Astrocyte (in vitro differentiated cells and primary cell): Measurements from ENCODE around the gene UBL7. TPM values are rescaled to one million over a fixed set of nuclear protein-coding genes. Genes with fewer than 3 reads are reported as not detected.

Experiments used
- DNase-seq: peaks from one replicate; pipeline ENCODE4 v3.0.0-alpha.2; 2010; ENCODE audit warnings: low read depth
- FAIRE-seq: peaks from 2 replicates; lab custom pipeline; 2011; peaks lifted over from hg19 to GRCh38; lab: Jason Lieb, UNC
- H2AFZ ChIP-seq: 2 replicates; pipeline ENCODE4 v1.6.0; 2012; ENCODE audit warnings: low read depth, low read length, inconsistent platforms
- H3K27ac ChIP-seq: 2 replicates; pipeline ENCODE4 v1.5.1; 2011; ENCODE audit warnings: low read depth, low read length, inconsistent platforms
- H3K27me3 ChIP-seq: 2 replicates; pipeline ENCODE4 v1.6.0; 2011; ENCODE audit warnings: low read length, inconsistent platforms; ENCODE audit not compliant: insufficient read depth
- H3K36me3 ChIP-seq: 2 replicates; pipeline ENCODE4 v1.5.1; 2011; ENCODE audit warnings: low read length, inconsistent platforms; ENCODE audit not compliant: insufficient read depth
- H3K4me1 ChIP-seq: 2 replicates; pipeline ENCODE4 v1.5.1; 2011; ENCODE audit warnings: low read length, inconsistent platforms; ENCODE audit not compliant: insufficient read depth
- H3K4me2 ChIP-seq: 2 replicates; pipeline ENCODE4 v1.6.0; 2012; ENCODE audit warnings: low read length, inconsistent platforms
- H3K4me3 ChIP-seq: 2 replicates; pipeline ENCODE4 v1.5.1; 2011; ENCODE audit warnings: low read depth, mild to moderate bottlenecking, low read length, inconsistent platforms; ENCODE audit not compliant: insufficient read depth
- H3K79me2 ChIP-seq: 2 replicates; pipeline ENCODE4 v1.6.0; 2012; ENCODE audit warnings: mild to moderate bottlenecking, low read length, inconsistent platforms; ENCODE audit not compliant: insufficient read depth
- H3K9ac ChIP-seq: 2 replicates; pipeline ENCODE4 v1.6.0; 2012; ENCODE audit warnings: mild to moderate bottlenecking, low read length, inconsistent platforms
- H3K9me3 ChIP-seq: 2 replicates; pipeline ENCODE4 v1.5.1; 2012; ENCODE audit warnings: low read depth, mild to moderate bottlenecking, low read length, inconsistent platforms; ENCODE audit not compliant: insufficient read depth
- H4K20me1 ChIP-seq: 2 replicates; pipeline ENCODE4 v1.6.0; 2012; ENCODE audit warnings: low read length, inconsistent platforms; ENCODE audit not compliant: insufficient read depth
- H3K27ac Mint-ChIP-seq: one replicate; pipeline ENCODE4 v1.8.0; 2021; ENCODE audit warnings: mild to moderate bottlenecking, mixed read lengths; ENCODE audit not compliant: unreplicated experiment
- H3K27me3 Mint-ChIP-seq: one replicate; pipeline ENCODE4 v1.8.0; 2021; ENCODE audit warnings: low read depth, mixed read lengths; ENCODE audit not compliant: unreplicated experiment
- H3K36me3 Mint-ChIP-seq: one replicate; pipeline ENCODE4 v1.8.0; 2021; ENCODE audit warnings: low read depth, mixed read lengths; ENCODE audit not compliant: unreplicated experiment
- H3K4me1 Mint-ChIP-seq: one replicate; pipeline ENCODE4 v1.8.0; 2021; ENCODE audit warnings: low read depth, mixed read lengths; ENCODE audit not compliant: unreplicated experiment
- H3K4me3 Mint-ChIP-seq: one replicate; pipeline ENCODE4 v1.8.0; 2021; ENCODE audit warnings: mild to moderate bottlenecking, moderate library complexity, mixed read lengths; ENCODE audit not compliant: unreplicated experiment
- H3K9me3 Mint-ChIP-seq: one replicate; pipeline ENCODE4 v1.8.0; 2021; ENCODE audit warnings: mild to moderate bottlenecking, mixed read lengths; ENCODE audit not compliant: unreplicated experiment
- CTCF ChIP-seq: IDR thresholded peaks from 2 replicates; pipeline ENCODE4 v1.5.1; 2011; ENCODE audit warnings: low read depth, mild to moderate bottlenecking, inconsistent platforms, low read length, moderate library complexity; ENCODE audit not compliant: insufficient read depth
- EZH2 ChIP-seq: IDR thresholded peaks from 2 replicates; pipeline ENCODE4 v1.6.1; 2012; ENCODE audit warnings: mild to moderate bottlenecking, low read length, inconsistent platforms; ENCODE audit not compliant: insufficient read depth
- total RNA-seq: library from RNA; stranded (reverse); gene quantifications from 2 replicates; pipeline ENCODE4 v1.2.1, GENCODE V29; 2021

UBL7 gene
- total RNA-seq, 1 donor from 2014 or later = 40.9 TPM

- peaks cover 98% of the 10 kb centered on the region for H4K20me1 ChIP-seq
- Mint-ChIP-seq H3K27ac (peak overlapping the region; percentile 87), H3K9me3 (peaks cover 3% of the 10 kb centered on the region), H3K27me3 (no peaks in the 10 kb centered on the region), H3K4me3 (no peak overlapping the region), H3K4me1 (peaks cover 49% of the 10 kb centered on the region), H3K36me3 (peaks cover 8% of the 10 kb centered on the region)
- FAIRE-seq (no peak), DNase-seq (no peak)
- H3K4me1 ChIP-seq = peaks cover 83% of the 10 kb centered on the region
- H3K4me2 ChIP-seq = peak overlapping the region; percentile 78
- H3K36me3 ChIP-seq = peaks cover 5% of the 10 kb centered on the region
- peak overlapping the region; percentile 60 for H3K9ac ChIP-seq
- no peaks in the 10 kb centered on the region for H3K27me3 ChIP-seq
- peak overlapping the region; percentile 70 for H3K27ac ChIP-seq
- no peaks in the 10 kb centered on the region for H3K9me3 ChIP-seq
- no peak overlapping the region for H3K4me3 ChIP-seq
- TF ChIP-seq EZH2 = no peak
- TF ChIP-seq CTCF = no peak
- no peak overlapping the region for H2AFZ ChIP-seq
- peaks cover 100% of the 10 kb centered on the region for H3K79me2 ChIP-seq
Observed at GRCh38 chr15:74423431-74424257, 37.3 kb downstream of the UBL7 start.

GRCh38 chr15:74422652-74423430 lies 38.1 kb downstream of the UBL7 start:
- peaks cover 83% of the 10 kb centered on the region for H3K4me1 ChIP-seq
- H3K4me3 ChIP-seq = no peak overlapping the region
- Mint-ChIP-seq H3K36me3 (peaks cover 9% of the 10 kb centered on the region), H3K27ac (peak overlapping the region; percentile 87), H3K4me3 (peak overlapping the region; percentile 57), H3K27me3 (no peaks in the 10 kb centered on the region), H3K4me1 (peaks cover 41% of the 10 kb centered on the region), H3K9me3 (peaks cover 3% of the 10 kb centered on the region)
- peaks cover 100% of the 10 kb centered on the region for H3K79me2 ChIP-seq
- H2AFZ ChIP-seq = no peak overlapping the region
- peak overlapping the region; percentile 60 for H3K9ac ChIP-seq
- peak; percentile 61 for DNase-seq
- FAIRE-seq = no peak
- no peaks in the 10 kb centered on the region for H3K27me3 ChIP-seq
- peaks cover 96% of the 10 kb centered on the region for H4K20me1 ChIP-seq
- peak overlapping the region; percentile 70 for H3K27ac ChIP-seq
- TF ChIP-seq EZH2 = no peak
- no peak for TF ChIP-seq CTCF
- no peaks in the 10 kb centered on the region for H3K9me3 ChIP-seq
- peaks cover 5% of the 10 kb centered on the region for H3K36me3 ChIP-seq
- H3K4me2 ChIP-seq = peak overlapping the region; percentile 78
